ENCODE data around the gene GPR61.

Gene GPR61

DNA sequence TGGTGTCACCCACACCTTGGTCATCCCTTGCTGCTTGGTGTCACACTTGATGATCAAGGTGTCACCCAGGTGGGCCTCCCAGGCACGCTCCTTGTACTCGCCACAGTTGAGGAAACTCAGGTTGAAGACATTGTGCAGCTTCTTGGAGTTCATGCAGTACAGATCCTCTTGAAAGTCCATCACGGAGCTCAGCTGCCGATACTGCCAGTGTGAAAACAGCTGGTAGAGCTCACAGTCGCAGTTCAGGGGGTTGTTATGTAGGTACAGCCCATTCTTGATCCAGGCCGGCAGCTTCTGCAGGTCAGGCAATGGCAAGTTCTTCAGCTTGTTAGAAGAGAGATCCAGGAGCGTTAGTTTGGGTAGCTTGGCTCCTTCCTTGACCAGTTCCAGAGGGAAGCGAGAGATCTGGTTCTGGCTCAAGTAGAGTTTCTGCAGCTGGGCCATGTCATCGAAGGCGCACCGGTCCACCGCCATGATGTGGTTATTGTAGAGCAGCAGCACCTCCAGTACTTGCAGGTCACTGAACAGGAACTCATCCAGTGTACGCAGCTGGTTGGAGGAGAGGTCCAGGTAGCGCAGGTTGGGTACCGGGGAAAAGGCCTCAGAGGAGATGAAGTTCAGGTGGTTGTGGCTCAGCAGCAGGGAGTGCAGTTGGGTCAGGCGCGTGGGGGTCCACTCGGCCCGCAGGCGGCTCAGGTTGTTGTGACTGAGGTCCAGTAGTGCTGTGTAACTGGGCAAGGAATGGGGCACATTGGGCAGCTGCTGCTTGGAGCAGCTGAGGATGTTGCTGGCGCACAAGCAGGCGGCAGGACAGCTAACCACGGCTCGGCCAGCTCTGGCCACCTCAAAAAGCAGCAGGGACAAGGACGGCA lies 31.4 kb upstream of the GPR61 start:
- in situ Hi-C loops (cut with MboI; ENCODE audit: low sequenced_read_pairs), result no loop called here

DNA sequence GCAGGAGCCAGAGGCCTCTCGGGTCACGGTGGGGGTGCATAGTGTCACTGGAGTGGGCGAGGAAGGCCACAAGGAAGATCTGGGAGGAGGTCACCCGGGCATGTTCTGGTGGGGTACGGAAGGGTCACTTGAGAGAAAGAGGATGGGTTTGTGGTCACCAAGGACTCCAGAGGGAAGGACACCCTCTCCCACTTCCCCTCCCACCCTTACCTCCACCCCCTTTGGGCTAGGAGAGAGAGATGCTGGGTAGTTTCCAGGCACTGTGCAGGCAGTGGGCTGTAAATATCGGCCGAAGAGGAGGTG lies 30.8 kb upstream of the GPR61 start:
- in situ Hi-C loops (cut with MboI; ENCODE audit: low sequenced_read_pairs), result no loop called here

DNA sequence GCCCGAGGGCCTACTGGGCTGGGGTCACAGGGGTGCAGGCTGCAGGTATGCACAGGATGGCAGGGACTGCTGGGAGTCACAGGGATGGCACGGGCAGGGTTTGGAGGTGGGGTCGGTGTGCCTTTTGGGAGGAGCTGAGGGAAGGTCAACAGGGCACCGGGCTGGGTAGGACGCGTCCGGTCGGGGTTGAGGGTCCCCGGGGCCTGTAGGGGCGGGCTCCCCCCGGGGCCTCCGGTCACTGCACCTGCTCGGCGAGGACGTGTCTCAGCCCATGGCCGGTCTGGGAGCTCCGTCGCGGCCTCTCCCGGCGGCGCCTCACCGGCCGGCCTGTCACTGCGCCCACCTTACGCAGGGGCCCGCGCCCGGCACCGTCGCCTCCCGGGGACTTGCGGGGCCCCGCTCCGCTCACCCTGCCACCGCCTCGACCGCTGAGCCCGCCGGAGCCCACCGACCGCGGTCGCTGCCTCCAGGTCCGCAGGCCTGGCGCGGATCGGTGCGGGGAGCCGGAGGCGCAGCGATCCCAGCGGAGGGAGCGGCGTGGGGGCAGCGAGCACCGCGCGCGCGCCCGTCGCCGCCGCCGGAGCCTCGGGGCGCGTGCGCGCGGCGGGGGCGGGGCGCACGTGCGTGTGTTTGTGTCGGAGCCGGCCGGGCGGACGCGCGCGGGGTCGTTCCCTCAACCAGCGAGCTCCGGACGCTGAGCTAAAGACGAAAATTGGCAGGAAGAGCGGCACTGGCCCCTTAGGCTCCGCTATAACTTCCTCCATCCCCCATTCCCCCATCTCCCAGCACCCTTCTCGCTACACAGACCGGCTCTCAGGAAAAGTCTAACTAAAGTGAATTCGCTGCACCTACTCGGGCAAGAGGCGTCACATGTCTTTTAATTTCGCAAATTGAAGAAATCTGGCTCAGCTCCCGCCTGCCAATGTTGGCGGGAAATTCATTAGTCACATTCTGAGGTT lies 30.2 kb upstream of the GPR61 start, which contains the start of gene AMIGO1:
AMIGO1 (minus strand) TSS at position 552 of the 959 bp plus-strand sequence. CDS start 815 bp downstream, outside the sequence.
- in situ Hi-C loops (cut with MboI; ENCODE audit: low sequenced_read_pairs), result no loop called here

DNA sequence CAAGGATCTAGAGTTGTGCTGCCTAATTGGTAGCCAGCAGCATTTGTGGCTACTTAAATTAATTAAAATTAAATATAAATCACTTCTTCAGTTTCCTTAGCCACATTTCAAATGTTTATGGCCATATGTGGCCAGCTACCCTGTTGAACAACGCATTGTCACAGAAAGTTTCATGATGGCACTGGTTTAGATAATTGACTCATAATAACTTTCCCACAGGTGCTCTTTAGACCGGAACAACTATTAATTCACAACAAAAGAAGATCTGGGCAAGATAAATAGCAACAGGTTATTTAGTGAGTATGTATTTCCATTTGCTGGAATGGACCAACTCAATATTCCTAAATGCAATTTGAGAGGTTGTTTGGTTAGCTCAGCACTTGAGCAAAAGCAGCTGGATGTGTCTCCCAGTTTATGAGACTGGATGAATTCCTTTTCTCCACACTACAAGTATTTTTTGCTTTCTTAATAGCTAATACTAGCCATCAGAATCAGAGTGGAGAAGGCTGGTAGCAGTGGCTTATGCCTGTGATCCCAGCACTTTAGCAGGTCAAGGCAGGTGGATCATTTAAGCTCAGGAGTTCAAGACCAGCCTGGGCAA lies 26.5 kb upstream of the GPR61 start:
- in situ Hi-C loops (cut with MboI; ENCODE audit: low sequenced_read_pairs), result no loop called here

DNA sequence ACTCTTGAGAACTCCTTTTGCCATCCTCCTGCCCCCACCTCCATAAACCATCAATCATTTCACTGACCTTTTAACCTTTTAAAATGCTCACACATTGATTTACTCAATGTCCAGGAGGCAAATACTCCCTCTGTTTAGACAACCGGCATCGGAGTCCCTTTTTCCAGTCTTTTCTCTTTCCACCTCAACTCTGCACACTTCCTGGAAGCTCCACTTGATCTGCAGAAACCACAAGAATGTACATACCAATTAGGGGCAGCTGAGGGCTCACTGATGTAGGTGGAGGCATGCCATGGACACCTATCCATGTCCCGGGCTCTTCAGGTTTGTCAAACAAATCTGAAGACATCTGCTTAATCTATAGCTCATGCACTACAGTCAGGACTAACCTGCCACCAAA lies 24.8 kb upstream of the GPR61 start:
- in situ Hi-C loops (cut with MboI; ENCODE audit: low sequenced_read_pairs), result no loop called here

GRCh38 chr1:109516872-109517271 lies 22.8 kb upstream of the GPR61 start:
- in situ Hi-C loops (cut with MboI; ENCODE audit: low sequenced_read_pairs), result no loop called here

DNA sequence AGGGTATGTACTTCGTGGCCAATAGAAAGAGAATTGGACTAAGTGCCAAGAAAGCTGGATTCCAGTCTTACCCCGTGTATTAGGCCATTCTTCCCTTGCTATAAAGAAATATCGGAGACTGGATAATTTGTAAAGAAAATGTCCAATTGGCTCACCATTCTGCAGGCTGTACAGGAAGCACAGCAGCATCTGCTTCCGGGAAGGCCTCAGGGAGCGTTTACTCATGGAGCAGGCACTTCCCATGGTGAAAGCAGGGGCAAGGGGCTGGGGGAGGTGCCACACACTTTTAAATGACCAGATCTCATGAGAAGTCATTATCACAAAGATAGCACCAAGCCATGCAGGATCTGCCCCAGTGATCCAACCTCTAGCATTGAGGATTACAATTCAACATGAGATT lies 22.3 kb upstream of the GPR61 start:
- in situ Hi-C loops (cut with MboI; ENCODE audit: low sequenced_read_pairs), result no loop called here

DNA sequence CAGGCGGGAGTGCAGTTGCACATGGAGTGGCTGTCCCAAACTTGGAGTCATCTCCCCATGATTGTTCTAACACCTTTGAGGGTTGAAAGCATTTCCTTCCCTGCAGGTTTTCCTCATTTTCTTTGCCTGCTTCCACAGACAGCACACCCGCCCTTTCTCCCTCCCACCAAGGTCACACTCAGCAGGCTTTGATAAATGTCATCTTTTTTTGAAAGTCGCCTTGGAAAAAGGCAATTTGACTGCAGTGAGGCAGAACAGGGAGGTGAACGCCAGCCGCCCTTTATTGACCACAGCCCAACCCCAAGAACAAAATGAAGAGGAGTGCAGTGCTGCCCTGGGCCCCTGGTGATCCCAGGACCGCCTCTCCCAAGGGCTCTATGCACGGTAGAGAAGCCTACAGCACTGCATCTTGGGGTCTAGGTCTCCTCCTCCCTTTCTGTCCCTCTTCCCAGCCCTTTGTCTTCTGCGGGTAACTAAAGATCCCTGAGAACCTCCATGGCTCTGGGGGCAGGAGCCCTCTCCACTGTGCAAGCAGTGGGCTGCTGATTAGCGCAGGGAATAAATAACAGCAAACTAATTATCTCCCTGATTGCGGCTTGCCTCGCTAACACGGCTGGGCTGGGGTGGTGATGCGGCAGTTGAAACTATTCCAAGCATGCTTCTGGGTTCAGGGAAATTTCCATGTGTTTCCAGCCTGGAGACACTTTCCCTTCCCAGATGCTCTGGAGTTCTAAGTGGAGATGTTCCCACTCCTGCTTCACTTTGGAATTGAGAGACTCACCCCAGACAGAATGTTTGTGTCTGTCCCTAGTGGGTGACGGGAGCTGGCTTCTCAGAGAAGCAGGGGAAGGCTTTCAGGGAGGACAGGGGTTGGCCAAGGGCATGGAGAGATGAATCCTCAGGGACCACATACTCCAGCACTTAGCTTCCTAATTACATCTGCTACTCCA lies 18.4 kb upstream of the GPR61 start:
- in situ Hi-C loops (cut with MboI; ENCODE audit: low sequenced_read_pairs), result no loop called here

DNA sequence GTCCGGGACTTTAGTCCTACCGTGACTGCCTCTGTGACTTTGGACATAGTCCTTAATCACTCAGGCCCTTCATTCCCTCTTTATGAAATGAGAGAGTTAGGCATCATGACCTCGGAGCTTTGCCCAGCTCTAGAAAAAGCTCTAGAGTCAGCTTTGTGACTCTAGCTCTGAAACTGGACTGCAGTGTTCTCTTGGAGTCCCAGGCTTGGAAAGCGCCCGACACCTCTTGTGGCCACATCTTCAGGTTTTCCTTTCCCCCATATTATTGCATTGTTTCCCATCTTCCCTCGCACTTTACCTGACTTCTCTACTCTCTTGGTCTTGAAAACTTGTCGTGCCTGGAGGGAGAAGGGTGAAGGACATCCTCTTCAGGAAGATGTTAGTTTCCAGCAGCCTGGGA lies 17.6 kb upstream of the GPR61 start:
- in situ Hi-C loops (cut with MboI; ENCODE audit: low sequenced_read_pairs), result no loop called here

GRCh38 chr1:109523706-109524105 lies 16.0 kb upstream of the GPR61 start:
- in situ Hi-C loops (cut with MboI; ENCODE audit: low sequenced_read_pairs), result no loop called here

DNA sequence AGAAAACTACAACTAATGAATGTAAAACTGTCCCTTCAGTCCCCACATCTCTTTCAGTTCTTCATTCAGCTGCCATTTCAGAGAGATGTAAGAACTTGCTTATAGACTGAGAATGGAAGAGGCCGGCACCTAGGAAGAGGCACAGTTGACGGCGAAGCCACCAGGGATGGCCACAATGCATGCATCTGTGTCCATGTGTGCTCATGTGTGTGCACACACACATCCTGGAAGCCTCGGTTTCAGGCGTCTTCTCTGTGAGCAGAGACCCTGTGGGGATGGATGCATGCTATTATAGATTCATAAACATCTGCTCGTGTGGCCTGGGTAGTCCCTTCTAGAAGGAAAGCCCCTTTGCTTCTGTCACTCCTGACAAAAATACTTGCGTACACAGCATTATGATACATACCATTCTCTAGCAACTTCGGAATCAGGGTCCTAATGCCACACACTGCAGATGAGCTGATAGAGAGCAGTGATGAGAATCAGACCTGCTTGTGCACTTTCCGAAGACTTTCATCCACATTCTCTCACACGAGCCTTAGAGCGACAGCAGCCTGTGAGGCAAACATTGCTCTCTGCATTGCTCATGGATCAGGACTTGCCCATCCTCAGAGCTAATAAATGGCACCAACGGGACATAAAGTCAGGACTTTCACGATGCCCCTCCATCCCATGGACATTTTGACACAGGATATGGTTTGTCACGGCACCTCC lies 12.4 kb upstream of the GPR61 start:
- in situ Hi-C loops (cut with MboI; ENCODE audit: low sequenced_read_pairs), result no loop called here

DNA sequence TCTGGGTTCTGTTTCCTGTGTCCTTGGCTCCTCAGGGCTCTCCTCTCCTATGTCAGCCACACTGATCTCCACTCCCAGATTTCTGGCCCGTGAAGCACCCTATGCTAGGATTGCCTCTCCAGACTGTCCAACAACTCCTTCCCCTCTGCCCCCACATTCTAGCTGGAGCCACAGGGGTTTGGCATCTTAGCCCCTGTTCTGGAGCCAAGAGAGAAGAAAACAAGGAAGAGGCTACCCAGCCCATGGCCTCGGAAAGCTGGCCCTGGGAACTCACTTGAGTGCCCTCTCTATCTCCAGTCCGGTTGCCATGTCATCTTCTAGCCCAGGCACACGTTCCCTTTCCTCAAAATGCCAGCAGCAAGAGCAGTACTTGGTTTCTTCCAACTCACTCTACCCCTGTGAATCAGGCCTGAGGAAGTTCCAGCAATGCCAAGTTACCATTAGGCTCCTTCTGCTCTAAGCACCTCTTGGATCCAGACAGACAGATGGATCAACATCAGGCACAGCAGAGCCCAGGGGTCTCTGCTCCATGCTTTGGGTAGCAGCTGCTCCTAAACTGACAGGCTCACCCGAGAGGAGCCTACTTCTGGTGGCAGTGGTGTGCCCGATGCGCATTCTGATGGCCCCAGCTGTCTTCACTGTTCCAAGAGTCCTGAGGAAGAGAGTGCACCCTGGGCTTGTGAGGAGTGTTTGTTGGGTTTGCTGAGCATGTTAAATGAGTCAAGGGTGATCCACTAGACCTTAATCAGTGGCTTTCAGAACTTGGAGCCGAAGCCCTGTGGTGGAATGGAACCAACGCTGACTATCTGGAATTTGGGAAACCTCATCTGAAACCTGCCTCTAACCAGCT lies 11.6 kb upstream of the GPR61 start:
- in situ Hi-C loops (cut with MboI; ENCODE audit: low sequenced_read_pairs), result no loop called here

DNA sequence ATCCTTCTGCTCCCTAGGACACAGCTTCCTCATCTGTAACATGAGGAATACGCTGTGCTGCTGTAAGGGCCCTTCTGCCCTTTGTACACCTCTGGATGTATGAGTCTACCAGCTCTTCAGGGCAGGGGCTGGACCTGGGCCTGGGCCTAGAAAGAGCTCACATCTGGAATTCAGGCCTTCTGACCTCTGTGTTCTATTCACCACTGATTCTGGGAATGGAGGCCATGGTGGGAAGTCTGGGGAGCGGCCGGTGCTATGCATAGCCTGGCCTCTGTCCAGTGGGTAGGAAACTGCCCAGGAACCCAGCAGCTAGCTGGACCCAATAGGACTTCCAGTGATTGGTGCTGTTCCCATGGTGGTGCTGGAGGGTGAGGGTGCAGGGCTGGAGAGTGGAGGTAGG lies 11.0 kb upstream of the GPR61 start:
- in situ Hi-C loops (cut with MboI; ENCODE audit: low sequenced_read_pairs), result no loop called here

DNA sequence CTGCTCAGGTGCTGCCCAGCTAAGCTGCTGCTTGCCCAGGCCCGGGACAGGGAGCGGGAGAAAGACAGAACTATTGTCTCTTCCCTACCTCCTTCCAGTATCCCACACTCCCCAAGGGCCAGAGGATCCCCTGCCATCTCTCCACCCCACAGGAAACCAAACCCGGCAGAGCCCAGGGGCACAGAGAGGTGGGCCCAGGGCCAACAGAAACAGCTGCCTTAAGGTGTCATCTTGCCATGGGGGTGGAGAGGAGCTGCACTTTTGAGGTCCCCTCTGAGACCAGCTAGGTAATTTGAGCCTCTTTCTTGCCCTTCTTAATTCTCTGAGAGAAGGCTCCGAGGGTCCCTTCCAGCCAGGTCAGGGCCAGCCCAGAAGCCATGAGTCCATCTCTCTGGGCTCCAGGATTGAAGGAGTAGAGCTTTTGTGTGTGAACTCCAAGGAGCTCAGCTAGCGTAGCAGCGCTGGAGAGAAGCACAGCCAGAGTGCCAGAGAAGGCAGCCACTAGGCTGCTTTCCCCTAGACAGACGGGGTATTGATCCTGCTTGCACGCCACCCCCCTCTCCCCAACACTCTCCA lies 9.7 kb upstream of the GPR61 start:
- in situ Hi-C loops (cut with MboI; ENCODE audit: low sequenced_read_pairs), result loop anchor here (5.0 to 10.0 kb wide), 2 partner anchors 33 to 265 kb away; no protein-coding TSS in a partner anchor

DNA sequence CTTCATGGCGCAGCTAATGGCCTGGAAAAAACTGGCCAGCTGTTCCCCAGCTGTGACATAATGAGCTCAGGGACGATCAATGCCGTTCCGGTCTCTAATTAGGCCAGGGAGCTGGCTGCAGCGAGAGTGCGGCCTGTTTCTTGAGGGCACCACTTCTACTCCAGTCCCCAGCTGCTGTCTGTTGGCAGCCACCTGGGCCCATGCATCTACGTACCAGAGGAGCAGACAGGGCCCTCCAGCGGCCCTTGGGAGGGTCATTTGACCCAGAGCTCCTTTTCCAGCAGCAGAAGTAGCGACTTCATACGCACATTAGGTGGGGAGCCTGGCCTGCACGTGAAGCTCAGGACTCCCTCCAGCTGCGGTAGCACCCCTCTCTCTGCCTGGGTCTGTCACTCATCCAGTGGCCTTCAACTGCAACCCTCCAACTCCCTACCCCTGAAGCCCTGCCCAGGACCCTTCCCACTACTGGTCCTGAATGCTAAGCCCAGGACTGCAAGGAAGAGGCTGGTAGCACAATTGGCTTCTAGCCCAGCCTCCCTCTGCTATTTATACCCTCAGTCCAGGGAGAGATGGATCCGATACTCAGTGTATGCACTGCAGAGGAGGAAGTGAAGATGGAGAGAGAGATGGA lies 9.1 kb upstream of the GPR61 start:
- in situ Hi-C loops (cut with MboI; ENCODE audit: low sequenced_read_pairs), result loop anchor here (5.0 to 10.0 kb wide), 2 partner anchors 33 to 266 kb away; no protein-coding TSS in a partner anchor

- in situ Hi-C loops (cut with MboI; ENCODE audit: low sequenced_read_pairs), result loop anchor here (5.0 to 10.0 kb wide), 2 partner anchors 34 to 267 kb away; no protein-coding TSS in a partner anchor
Measured at GRCh38 chr1:109531380-109531779, 8.3 kb upstream of the GPR61 start.

DNA sequence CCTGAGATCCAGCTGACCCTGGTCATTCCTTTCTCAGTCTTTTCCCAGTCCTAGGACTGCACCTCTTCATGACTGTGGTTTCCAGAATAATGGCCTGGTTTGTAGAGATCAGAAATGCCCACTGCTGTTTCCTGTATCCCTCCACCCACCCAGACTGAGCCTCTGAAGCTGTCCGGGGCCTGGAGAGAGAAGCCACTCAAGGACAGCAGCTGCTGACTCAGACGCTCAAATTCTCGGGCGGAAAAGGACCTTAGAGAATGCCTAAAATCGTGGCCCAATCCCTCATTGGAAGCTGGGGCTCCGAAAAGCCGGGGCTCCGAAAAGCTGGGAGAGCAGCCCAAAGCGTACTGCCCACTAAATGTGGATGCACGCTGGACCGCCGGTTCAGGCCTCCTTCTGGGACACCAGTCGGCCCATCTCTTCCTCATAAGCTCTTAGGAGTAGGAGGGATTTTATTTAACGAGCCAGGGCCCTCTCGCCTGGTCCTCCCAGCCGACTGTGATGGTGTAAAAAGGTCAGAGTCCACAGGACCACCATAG lies 7.8 kb upstream of the GPR61 start:
- in situ Hi-C loops (cut with MboI; ENCODE audit: low sequenced_read_pairs), result loop anchor here (5.0 to 10.0 kb wide), 2 partner anchors 35 to 267 kb away; no protein-coding TSS in a partner anchor

Measured in HL-60/S4 treated with retinoic acid at 250 ng/mL for 4 days and 3 days (cell line).